Hepatocyte (in vitro differentiated cells): ENCODE measurements around the gene PSD. TPM values are rescaled to one million over a fixed set of nuclear protein-coding genes. Genes with fewer than 3 reads are reported as not detected.

ENCODE experiments used
- DNase-seq: peaks from one replicate; pipeline ENCODE4 v3.0.0-alpha.2; 2016; ENCODE audit warnings: low spot score
- H2AFZ ChIP-seq: fragments of 200-600 bp; sonication (generic); 2 replicates; pipeline ENCODE4 v1.6.0; 2016; ENCODE audit warnings: antibody characterized with exemption, mild to moderate bottlenecking
- H3K27ac ChIP-seq: fragments of 200-600 bp; sonication (generic); 2 replicates; pipeline ENCODE4 v1.5.1; 2016; ENCODE audit warnings: mild to moderate bottlenecking
- H3K27me3 ChIP-seq: fragments of 200-600 bp; sonication (generic); 2 replicates; pipeline ENCODE4 v1.6.1; 2016
- H3K36me3 ChIP-seq: fragments of 200-600 bp; sonication (generic); replicated peaks from 2 replicates; pipeline ENCODE4 v1.5.1; 2016; ENCODE audit warnings: low read depth; ENCODE audit not compliant: insufficient read depth
- H3K4me1 ChIP-seq: fragments of 200-600 bp; sonication (generic); 2 replicates; pipeline ENCODE4 v1.5.1; 2016; ENCODE audit warnings: mild to moderate bottlenecking, moderate library complexity; ENCODE audit not compliant: insufficient read depth
- H3K4me2 ChIP-seq: fragments of 200-600 bp; sonication (generic); 2 replicates; pipeline ENCODE4 v1.6.0; 2016
- H3K4me3 ChIP-seq: fragments of 200-600 bp; sonication (generic); 2 replicates; pipeline ENCODE4 v1.5.1; 2016; ENCODE audit warnings: mild to moderate bottlenecking
- H3K79me2 ChIP-seq: fragments of 200-600 bp; sonication (generic); 2 replicates; pipeline ENCODE4 v1.6.0; 2017; ENCODE audit warnings: mild to moderate bottlenecking
- H3K9me2 ChIP-seq: fragments of 200-600 bp; sonication (generic); replicated peaks from 2 replicates; pipeline ENCODE4 v1.6.0; 2017; ENCODE audit warnings: mild to moderate bottlenecking; ENCODE audit not compliant: insufficient read depth
- H3K9me3 ChIP-seq: fragments of 200-600 bp; sonication (generic); 2 replicates; pipeline ENCODE4 v1.5.1; 2016; ENCODE audit warnings: low read depth, mild to moderate bottlenecking
- H4K20me1 ChIP-seq: fragments of 200-600 bp; sonication (generic); 2 replicates; pipeline ENCODE4 v1.6.0; 2016; ENCODE audit warnings: mild to moderate bottlenecking; ENCODE audit not compliant: insufficient read depth, poor library complexity, severe bottlenecking
- CTCF ChIP-seq: fragments of 200-600 bp; sonication (generic); IDR thresholded peaks from 2 replicates; pipeline ENCODE4 v1.5.1; 2016; ENCODE audit warnings: antibody characterized with exemption, mild to moderate bottlenecking; ENCODE audit not compliant: poor library complexity
- EZH2 ChIP-seq: fragments of 200-600 bp; sonication (generic); IDR thresholded peaks from 2 replicates; pipeline ENCODE4 v1.6.1; 2016; ENCODE audit warnings: antibody characterized with exemption, mild to moderate bottlenecking, borderline replicate concordance
- EZH2phosphoT487 ChIP-seq: fragments of 200-600 bp; sonication (generic); IDR thresholded peaks from one replicate; pipeline ENCODE4 v1.6.1; 2018; ENCODE audit warnings: antibody characterized with exemption, mild to moderate bottlenecking, low read depth, moderate library complexity; ENCODE audit not compliant: unreplicated experiment, severe bottlenecking
- WGBS: methylation state at CpG from one replicate; pipeline ENCODE4 v1.1.6; 2016; ENCODE audit warnings: low lambda C conversion rate; ENCODE audit errors: missing lambda C conversion rate; 5-methylcytosine and 5-hydroxymethylcytosine counted together
- polyA plus RNA-seq: library from polyadenylated mRNA; unstranded; fragments of >200 nt; fragmentation: Nextera tagmentation; extraction: Ambion mirVana; gene quantifications from 2 replicates; pipeline ENCODE4 v1.2.1, GENCODE V29; 2016
- total RNA-seq: library from RNA; depleted of rRNA; stranded (reverse); fragments of >200 nt; gene quantifications from 2 replicates; pipeline ENCODE4 v1.2.3, GENCODE V29; 2014

Gene PSD
- total and polyA plus RNA-seq, 2 experiments from 2014 or later, result 13.1 to 20.1 TPM

DNA sequence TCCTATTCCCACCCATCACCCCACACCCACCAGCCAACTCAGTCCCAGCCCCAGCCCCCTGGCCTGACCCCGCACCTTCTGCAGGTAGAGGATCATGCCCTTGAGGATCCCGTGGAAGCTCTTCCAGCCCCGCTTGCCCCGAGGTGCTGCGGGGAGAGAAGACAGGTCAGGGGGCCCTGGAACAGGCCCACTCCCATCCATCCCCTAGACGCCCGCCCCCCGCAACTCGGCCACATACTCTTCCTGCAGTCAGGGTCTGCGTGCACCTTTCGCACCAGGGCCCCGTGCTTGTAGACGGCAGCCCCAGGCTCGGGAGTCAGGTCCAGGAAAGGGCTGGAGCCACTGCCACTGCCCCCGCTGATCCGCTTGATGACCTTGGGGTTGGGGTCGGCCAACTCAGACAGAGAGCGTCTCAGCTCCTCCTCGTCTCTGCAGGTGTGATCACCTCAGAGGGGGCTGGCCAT, 13.4 kb downstream of the PSD start:
- TF ChIP-seq CTCF (no peak), EZH2phosphoT487 (no peak), EZH2 (no peak)
- Histone ChIP-seq H3K9me2 (no peaks in the 10 kb centered on the region), H3K79me2 (no peaks in the 10 kb centered on the region), H3K36me3 (no peaks in the 10 kb centered on the region), H4K20me1 (no peaks in the 10 kb centered on the region), H3K27ac (no peak overlapping the region), H3K9me3 (no peaks in the 10 kb centered on the region), H2AFZ (no peak overlapping the region), H3K4me3 (no peak overlapping the region), H3K4me2 (no peak overlapping the region), H3K27me3 (peaks cover 20% of the 10 kb centered on the region), H3K4me1 (peaks cover 15% of the 10 kb centered on the region)
- no peak for DNase-seq
- 96% methylated on average over 16 of the region's 19 CpGs for WGBS

GRCh38 chr10:102404361-102405107, 14.1 kb downstream of the PSD start:
- no peaks in the 10 kb centered on the region for H4K20me1 ChIP-seq
- DNase-seq, result no peak
- H3K4me3 ChIP-seq, result no peak overlapping the region
- WGBS, result 96% methylated on average over 16 of the region's 17 CpGs
- H3K9me2 ChIP-seq, result no peaks in the 10 kb centered on the region
- H3K4me2 ChIP-seq, result no peak overlapping the region
- no peaks in the 10 kb centered on the region for H3K36me3 ChIP-seq
- no peak overlapping the region for H3K27ac ChIP-seq
- H3K4me1 ChIP-seq, result peaks cover 15% of the 10 kb centered on the region
- H3K9me3 ChIP-seq, result no peaks in the 10 kb centered on the region
- H2AFZ ChIP-seq, result no peak overlapping the region
- no peaks in the 10 kb centered on the region for H3K79me2 ChIP-seq
- TF ChIP-seq CTCF (no peak), EZH2phosphoT487 (no peak), EZH2 (no peak)
- H3K27me3 ChIP-seq, result peaks cover 14% of the 10 kb centered on the region

- Histone ChIP-seq H3K4me3 (no peak overlapping the region), H3K4me1 (peaks cover 8% of the 10 kb centered on the region), H4K20me1 (no peaks in the 10 kb centered on the region), H3K9me3 (no peaks in the 10 kb centered on the region), H3K79me2 (no peaks in the 10 kb centered on the region), H3K36me3 (no peaks in the 10 kb centered on the region), H2AFZ (no peak overlapping the region), H3K9me2 (no peaks in the 10 kb centered on the region), H3K27ac (no peak overlapping the region), H3K4me2 (no peak overlapping the region), H3K27me3 (peaks cover 6% of the 10 kb centered on the region)
- TF ChIP-seq EZH2, result no peak
- TF ChIP-seq EZH2phosphoT487, result no peak
- TF ChIP-seq CTCF, result no peak
- 93% methylated on average over 9 of the region's 13 CpGs for WGBS
- no peak for DNase-seq
Measured at GRCh38 chr10:102403115-102403514, 15.5 kb downstream of the PSD start.
